ENCODE results near the gene BTRC.
"Not testable (repeated sequence)": the region's sequence is repeated elsewhere in the genome, so short reads cannot be mapped to it uniquely, and the experiment has no call there.

The BTRC gene

DNA sequence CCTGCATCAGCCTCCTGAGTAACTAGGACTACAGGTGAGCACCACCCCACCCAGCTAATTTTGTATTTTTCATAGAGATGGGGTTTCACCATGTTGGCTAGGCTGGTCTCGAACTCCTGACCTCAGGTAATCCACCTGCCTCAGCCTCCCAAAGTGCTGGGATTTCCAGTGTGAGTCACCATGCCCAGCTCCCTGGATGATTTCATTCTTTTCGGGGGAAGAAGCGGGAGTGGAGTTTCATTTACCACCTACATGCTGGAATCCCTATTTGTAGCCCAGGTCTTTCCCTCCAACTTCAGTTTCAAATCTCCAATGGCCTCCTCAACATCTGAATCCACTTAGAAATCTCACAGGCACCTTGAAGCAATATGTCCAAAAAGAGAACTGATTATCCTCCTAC, 2.9 kb upstream of the BTRC start:
- DNase-seq = no peak

DNA sequence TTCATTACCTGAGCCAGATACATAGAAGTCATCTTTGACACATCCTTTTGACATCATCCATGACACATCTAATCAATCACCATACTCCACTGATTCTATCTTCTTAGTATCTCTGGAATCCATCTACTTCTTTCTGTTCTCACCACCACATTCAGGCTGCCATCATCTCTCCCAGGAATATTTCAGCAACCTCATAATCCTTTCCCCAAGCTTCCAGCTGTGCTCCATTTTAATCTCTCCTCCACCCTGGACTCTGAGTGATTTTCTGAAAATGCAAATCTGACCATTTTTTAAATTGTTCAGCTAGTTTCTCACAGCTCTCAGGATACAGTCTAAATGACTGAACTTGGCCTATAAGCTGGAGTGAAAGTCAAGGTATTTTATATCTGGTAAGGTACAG, 2.5 kb upstream of the BTRC start:
- DNase-seq = no peak

DNA sequence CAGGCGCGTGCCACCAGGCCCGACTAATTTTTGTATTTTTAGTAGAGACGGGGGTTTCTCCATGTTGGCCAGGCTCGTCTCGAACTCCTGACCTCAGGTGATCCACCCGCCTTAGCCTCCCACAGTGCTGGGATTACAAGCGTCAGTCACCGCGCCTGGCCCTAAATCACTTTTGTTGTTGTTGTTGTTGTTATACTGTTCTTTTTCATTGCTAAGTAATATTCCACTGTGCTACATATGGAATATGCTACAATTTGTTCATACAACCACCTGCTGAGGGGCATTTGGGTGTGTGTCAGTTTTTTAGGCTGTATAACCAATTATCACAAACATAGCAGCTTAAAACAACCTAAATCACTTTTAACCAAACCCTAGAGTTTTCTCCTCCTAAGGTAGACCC, 1.1 kb upstream of the BTRC start:
- not testable (repeated sequence) for DNase-seq

DNA sequence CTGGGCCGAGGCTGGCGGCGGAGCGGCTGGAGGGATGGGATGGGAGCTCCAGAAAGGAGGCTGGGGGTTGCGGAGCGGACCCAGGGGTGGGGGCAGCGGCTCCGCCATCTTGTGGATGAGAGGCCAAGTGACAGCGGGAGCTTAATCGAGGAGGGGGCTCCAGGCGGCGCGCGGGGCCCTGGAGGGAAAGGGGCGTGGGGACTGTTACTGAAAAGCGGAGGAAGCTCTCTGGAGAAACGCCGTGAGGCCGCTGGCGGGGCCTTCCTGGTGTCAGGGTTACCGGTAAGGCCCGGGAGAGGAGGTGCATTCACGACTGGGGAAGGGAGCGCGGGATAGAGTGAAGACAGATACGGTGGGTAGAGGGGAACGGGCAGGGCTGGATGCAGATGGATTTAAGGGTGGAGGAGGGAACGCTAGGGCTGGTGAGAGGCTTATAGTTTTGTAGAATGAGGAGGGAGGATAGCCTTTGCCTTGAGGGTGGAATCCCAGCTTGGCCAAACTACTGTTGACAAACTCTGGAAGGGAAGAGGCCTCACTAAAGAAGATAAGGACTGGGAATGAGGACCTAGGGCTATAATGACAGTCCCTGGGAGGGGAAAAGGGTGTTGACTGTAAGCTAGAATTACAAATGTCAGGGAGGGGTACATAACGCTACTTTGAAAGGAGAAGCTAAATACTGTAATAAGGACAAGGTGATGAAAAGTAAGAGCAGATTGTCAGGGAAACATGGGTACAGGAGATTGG, 535 bp downstream of the BTRC start:
- no peak for DNase-seq

DNA sequence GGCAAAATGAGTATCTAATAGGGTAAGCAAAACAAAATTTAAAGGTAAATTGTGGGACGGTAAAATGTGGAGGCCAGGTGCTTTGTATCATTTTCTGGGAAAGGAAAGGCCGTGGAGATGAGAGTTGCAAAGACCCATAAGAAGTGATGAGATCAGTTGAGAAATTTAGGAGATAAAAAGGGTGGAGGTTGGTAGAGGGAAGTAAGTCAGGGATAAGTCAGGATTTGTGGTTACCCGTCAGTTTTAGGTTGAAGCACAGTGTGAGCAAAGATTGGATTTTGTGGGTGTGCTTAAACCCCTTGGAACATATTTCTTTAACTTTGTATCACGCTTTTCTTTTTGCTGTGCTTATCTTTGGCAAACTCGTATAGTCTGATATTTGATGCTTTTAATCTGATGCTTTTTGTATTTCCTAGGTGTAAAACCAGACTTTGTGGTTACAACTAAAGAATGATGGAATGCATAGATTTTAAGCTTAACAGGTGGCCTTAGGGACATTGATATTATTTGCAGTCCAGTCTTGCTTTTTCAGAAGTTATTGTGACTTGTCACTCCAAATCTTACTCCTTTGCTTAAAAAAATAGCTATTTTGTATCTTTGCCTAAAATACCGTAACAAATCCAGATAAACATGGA, 1.2 kb downstream of the BTRC start:
- DNase-seq = no peak

DNA sequence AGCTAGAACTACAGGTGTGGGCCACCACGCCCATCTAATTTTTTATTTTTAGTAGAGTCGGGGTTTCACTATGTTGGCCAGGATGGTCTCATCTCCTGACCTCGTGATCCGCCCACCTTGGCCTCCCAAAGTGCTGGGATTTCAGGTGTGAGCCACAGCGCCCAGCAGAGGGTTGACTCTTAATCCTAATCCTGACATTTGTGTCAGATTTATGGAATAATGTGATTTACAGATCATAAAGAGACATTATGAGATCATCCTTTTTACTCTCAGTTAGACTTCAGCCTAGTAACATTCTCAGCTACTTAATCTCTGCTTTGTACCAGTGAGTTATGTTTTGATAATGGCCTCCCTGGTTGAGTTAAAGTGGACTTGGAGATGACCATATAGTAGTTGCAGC, 2.2 kb downstream of the BTRC start:
- DNase-seq = no peak

DNA sequence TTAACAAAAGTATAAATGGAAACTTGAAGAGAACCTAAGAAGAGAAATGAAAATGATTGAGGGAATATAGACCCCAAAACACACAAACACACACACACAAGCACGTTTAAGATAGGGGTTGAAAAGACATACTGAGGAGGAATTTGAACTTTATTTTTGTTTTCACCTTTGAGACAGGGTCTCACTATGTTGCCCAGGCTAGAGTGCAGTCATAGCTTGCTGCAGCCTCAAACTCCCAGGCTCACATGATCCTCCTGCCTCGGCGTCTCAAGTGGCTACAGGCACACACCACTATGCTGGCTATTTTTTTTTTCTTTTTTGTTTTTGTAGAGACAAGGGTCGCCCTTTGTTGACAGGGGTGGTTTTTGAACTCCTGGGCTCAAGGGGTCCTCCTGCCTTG, 4.0 kb downstream of the BTRC start:
- no peak for DNase-seq

DNA sequence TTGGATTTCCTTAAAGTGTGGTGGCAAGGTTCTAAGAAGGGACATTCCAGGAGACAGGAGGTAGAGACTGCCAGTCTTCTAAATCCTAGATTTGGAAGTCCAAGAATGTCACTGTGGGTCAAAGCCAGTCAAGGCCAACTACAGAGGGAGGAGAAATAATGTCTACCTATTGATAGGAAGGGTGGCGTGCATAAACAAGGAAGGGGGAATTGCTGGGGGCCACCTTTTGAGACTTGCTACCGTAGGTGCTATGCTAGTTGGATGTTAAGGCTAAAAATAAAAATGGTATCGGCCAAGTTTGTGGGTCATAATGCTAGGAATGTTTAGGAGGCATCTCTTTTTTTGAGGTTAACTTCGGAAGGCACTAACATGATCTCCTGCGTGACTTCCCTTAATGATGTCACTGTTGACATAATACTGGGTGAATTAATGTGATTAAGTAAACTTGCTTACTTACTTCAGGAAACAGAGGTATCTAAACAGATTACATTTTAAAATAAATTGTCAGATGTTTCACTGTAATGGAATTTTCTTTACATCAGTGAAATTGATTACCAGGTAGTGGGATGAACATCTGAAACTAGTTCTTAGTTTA, 4.8 kb downstream of the BTRC start:
- no peak for DNase-seq

DNA sequence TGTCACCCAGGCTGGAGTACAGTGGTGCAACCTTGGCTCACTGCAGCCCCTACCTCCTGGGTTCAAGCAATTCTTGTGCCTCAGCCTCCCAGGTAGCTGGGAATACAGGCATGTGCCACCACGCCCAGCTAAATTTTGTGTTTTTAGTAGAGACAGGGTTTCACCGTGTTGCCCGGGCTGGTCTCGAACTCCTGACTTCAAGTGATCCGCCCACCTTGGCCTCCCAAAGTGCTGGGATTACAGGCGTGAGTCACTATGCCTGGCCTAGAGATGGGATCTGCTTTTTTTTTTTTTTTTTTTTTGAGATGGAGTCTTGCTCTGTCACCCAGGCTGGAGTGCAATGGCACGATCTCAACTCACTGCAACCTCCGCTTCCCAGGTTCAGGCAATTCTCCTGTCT, 6.1 kb downstream of the BTRC start:
- DNase-seq = not testable (repeated sequence)

DNA sequence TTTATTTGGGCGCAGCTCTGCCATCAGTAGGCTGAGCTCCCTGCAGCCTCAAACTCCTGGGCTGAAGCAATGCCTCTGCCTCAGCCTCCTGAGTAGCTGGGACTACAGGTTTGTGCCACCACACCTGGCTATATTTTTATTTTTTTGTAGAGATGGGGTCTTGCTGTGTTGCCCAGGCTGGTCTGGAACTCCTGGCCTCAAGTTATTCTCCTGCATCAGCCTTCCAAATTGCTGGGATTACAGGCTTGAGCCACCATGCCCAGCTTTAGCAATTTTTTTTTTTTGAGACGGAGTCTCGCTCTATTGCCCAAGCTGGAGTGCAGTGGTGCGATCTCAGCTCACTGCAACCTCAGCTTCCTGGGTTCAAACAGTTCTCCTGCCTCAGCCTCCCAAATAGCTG, 6.9 kb downstream of the BTRC start:
- DNase-seq = not testable (repeated sequence)

DNA sequence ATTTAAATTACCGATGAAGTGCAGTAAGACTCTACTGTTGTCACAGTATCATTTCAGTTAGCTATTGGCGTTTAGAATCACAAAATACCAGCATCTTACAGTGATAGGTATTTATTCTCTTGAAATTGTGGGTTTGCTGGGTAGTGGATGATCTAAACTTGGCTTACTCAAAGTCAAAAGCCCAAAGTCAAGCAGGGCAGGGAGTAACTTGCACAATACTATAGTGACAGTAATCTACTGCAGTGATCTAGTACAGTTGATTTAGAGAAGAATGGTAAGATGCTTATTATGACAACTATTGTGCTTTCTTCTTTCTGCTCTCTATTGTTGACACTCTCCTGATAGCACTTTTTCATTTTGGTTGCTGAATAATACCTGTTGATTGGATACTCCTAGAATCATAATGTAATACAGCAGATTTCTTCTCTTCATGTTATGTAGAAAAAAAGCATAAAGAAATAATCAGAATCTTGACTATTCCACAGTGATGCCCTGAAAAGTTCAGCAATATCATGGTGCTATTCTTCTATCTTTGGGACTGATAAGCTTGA, 10.0 kb downstream of the BTRC start:
- DNase-seq = no peak

DNA sequence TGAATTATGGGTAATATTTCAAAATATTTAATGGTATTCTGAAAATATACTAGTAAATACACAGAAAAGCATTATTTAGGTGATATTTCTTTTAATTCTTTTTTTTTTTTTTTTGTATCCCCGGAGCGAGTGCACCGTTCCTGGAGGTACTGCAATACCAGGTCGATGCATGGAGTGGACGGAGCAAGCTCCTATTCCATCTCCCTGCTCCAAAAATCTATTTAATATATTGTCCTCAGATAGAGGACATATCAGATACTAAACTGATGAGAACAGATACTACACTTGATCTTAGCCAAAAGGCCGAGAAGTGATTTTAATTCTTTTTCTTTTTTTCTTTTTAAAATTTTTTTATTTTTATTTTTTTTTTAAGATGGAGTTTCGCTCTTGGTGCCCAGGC, 10.8 kb downstream of the BTRC start:
- DNase-seq = no peak

DNA sequence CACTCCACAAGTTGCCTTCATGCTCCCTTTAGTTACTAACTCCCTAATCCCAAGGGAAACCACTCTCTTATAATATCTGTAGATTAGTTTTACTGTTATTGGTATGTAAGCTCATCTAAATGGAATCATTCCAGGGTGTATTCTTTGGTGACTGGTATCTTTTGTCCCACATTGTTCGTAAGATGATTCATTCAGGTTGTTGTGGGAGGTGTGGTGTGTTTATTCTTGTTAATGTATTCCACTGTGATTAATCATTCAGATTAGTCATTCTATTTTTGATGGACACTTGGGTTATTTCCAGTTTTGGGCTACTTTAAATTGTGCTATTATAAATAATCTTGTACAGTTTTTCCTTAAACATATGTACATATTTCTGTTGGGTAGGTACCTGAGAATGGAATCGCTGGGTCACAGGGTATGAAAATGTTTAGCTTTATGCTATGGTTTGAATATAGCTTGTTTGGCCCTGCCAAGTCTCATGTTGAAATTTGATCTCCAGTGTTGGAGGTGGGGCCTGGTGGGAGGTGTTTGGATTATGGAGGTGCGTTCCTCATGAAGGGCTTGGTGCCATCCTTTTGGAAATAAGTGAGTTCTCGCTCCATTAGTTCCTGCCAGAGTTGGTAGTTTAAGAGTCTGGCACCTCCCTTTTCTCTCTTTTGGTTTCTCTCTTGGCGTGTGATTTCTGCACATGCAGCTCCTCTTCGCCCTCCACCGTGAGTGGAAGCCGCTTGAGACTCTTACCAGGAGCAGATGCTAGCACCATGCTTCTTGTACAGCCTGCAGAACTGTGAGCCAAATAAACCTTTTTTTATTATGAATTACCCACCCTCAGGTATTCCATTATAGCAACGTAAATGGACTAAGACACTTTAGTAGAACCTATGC, 13.8 kb downstream of the BTRC start:
- DNase-seq = no peak

DNA sequence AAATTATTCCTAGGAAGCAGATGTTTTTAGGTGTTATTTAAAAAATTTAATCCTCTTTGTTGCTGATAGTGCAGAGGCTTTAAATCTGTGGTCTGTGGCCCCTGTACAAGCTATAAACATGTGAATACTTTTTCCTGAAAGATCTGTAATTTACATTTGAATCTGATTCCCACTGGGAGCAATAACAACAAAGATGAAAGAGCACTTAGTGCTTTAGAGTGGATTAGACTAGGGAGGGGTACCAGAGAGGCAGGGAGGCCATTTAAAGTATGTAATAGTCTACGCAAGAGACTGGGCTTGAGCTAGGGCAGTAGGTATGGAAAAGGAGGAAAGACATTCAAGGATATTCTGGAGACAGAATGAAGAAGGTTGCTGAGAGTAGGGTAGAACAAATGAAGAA, 19.1 kb downstream of the BTRC start:
- DNase-seq = no peak

DNA sequence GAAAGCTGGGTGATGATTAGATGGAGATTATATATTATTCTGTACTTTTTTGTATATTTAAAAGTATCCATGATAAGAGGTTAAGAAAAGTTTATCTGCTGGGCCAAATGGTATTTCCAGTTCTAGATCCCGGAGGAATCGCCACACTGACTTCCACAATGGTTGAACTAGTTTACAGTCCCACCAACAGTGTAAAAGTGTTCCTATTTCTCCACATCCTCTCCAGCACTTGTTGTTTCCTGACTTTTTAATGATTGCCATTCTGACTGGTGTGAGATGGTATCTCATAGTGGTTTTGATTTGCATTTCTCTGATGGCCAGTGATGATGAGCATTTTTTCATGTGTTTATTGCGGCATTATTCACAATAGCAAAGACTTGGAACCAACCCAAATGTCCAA, 20.0 kb downstream of the BTRC start:
- DNase-seq = not testable (repeated sequence)

DNA sequence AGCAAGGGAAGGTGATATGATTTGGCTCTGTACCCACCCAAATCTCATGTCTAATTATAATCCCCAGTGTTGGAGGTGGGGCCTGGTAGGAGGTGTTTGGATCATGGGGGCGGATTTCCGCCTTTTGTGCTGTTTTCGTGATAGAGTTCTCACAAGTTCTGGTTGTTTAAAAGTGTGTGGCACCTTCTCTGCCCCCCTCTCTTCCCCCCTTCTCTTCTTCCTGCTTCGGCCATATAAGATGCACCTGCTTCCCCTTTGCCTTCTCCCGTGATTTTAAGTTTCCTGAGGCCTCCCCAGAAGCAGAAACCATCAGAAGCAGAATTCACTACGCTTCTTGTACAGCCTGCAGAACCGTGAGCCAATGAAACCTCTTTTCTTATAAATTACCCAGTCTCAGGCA, 21.1 kb downstream of the BTRC start:
- DNase-seq = no peak

DNA sequence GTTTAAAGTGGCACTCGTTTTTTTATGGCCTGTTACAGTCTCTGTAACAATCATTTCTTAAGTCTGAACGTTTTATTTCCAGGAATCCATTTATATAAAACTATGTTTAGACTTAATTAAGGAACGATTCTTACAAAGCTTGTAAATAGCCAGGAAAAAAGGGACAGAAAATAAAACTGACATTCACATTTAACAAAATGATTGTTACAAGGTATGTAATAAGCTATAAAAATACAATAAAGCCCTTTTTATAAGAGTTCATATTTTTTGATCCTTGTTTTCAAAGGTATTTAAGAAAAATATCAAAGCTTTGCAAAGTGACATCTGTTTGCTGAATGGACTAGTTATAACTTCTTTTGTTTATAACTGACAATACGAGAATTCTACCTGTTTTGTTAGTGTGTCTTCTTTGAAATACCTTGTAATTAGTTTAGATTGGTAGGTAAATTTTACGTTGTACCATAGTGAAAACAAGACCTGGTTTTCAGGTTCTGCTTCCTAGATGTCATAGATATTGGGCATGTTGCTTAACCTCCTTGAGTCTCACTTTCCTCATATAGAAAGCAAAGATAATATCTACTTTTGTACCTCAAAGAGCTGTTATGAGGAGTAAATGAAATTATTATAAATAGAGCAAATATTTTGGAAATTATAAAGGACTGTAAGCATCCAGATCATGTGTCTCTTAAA, 25.8 kb downstream of the BTRC start:
- DNase-seq = no peak

DNA sequence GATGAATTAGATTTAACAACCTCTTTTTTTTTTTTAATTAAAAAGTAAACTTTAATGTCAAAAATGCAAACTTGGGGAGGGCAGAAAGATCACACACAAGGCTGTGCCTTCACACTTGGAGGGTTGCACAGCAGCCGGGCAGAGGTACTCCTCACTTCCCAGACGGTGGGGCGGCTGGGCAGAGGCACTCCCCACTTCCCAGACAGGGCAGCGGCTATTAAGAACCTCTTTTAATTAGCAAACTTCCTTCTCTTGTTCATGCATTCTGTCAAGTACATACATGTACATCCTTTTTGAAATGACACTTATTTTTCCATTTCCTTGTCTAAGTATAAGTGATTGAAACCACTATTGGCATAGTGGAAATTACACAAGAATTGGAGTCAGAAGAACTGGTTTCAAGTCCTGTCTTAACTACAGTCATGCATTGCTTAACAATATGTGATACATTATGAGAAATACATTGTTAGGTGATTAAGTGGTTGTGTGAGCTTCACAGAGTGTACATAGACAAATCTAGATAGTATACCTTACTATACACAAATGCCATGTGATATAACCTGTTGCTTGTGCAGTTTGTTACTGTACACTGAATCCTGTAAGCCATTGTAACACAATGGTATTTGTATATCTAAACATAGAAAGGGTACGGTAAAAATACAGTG, 26.5 kb downstream of the BTRC start:
- no peak for DNase-seq

DNA sequence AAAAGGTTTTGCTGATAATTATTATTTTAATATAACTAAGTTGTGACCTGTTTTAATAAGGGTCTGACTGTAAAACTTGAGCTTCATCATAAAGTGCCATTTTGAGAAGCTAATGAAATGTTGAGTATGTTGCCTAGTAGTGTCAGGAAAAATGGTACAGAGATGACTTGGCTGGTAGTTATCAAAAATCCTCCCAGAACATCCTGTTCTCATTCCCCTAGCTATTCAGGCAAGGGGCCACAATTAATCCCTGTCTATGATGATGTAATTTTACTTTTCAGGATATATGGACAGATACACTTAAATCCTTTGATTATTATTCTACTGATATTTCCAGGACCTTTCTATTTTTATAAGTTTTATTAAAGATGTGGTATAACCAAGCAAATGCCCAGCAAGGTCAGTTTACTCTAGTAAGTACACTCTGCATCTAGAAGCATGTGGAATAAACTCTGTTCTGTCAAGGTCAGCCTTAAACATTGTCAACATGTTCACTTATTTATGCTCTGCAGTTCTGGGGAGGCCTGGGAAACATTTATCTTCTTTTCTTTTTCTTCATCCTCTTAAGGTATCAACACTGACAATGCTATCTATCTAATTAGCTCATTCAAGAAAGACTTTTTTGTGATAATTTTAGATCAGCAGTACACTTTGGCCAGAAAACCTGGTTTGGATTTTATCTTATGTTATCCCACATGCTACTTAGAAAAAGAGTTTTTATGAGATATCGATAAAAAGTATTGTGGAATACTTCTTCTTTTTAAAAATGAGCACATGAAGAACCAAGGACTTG, 32.1 kb downstream of the BTRC start:
- no peak for DNase-seq

DNA sequence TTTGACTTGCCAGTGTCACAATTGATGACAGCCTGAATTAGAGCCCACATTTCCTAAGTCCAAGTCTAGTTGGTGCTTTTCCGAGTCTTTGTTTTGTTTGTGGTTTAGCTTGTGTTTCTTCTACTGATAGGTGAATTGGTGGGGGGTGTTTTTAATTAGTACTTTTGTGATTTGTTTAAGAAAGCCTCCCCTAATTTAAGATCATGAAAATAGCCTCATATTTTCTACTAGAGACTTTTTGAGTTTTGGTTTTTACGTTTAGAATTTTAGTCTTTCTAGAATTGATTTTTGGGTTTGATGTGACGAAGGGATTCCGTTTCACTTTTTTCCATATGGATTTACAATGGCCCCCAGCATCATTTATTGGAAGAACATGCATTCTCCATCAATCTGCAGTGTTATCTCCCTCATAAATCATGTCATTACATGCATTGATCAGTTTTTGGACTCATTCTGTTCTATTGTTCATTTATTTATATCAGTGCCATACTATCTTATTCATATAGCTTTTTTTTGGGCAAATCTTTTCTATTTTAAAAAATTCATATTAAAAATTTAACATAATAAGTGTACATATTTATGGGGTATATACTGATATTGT, 32.8 kb downstream of the BTRC start:
- no peak for DNase-seq

Data from activated CD8-positive, alpha-beta memory T cell treated with anti-CD3 and anti-CD28 coated beads, Interleukin-2, amount 50 U/mL, for 4 hours (primary cell).